ENCODE data around the gene CABCOCO1. TPM values are rescaled to one million over a fixed set of nuclear protein-coding genes. Genes with fewer than 3 reads are reported as not detected.

CABCOCO1 gene
- total and polyA plus RNA-seq, 8 donors: 0.19 to 2.7 (median 0.31) TPM; not detected in 4

GRCh38 chr10:61751599-61751998 is 88.9 kb downstream of the CABCOCO1 start:
- WGBS, 2 donors: 43 to 59% methylated on average over 3 of the region's 3 CpGs
- Histone ChIP-seq H3K9me3 (no peaks in the 10 kb centered on the region), H3K27ac (peak overlapping the region in 2 of 4 donors; percentile 13 to 29), H3K4me1 (peaks cover 7 to 17% (median 9%) of the 10 kb centered on the region in 3 donors), H3K4me3 (no peak overlapping the region), H3K36me3 (no peaks in the 10 kb centered on the region), H3K27me3 (no peaks in the 10 kb centered on the region)
- FAIRE-seq (no peak), ATAC-seq (no peak), DNase-seq (no peak)
- no peak for TF ChIP-seq CTCF (IDR thresholded peaks at IDR 0.05)
- intact Hi-C loops (cut with DNase I): no loop called here

DNA sequence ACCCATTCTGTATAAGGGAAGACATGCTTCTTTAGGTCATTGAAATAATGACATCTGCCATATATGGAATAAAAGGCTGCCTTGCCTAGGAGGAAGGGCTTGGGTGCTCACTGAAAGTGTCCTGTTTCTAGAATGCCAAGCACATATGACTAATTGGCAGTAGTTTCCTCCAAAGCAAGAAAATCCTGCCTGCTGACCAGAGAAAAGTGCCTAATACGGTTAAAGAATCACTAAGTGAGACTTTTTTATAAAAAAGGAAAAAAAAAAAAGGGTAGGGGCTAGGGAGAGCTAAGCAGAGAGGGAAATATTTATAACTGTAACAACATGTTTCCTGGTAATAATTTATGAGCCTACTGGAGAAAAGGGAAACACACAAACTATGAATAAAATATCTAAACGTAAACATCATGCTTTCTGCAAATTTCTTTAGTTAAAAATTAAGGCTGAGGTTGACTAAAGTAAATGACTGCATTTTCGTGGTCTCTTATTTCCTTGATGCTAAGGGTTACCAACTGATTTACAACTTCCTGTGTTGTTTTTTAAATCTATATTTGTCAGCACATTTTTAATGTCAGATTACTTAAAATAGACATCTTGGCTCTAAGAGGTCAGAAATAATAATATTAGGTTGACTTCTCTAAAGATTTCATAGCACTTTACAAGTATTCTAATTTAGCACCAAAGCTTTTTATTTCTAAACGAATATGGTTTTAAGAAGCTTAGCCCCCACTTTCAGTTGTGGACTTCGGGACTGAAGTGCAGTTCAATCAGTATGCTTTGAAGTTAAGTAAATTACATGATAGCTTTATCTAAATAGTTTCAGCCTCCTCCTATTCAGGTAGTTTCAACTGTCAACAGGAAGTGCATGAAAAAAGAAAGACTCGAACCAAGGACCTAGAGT is 89.6 kb downstream of the CABCOCO1 start:
- intact Hi-C loops (cut with DNase I): no loop called here
- Histone ChIP-seq H3K9me3 (no peaks in the 10 kb centered on the region), H3K4me3 (no peak overlapping the region), H3K27ac (peak overlapping the region in 2 of 4 donors; percentile 29 to 30), H3K27me3 (no peaks in the 10 kb centered on the region), H3K4me1 (peaks cover 7 to 17% (median 9%) of the 10 kb centered on the region in 3 donors), H3K36me3 (no peaks in the 10 kb centered on the region)
- TF ChIP-seq CTCF (IDR thresholded peaks at IDR 0.05): no peak
- FAIRE-seq (no peak), DNase-seq (no peak), ATAC-seq (peak in 3 of 4 donors; percentile 18 to 58 (median 45))
- WGBS, 2 donors: 33 to 36% methylated on average over 6 of the region's 6 CpGs

GRCh38 chr10:61753453-61753852 is 90.7 kb downstream of the CABCOCO1 start:
- no peaks in the 10 kb centered on the region for H3K9me3 ChIP-seq
- no peak for FAIRE-seq
- H3K27me3 ChIP-seq: no peaks in the 10 kb centered on the region
- intact Hi-C loops (cut with DNase I): no loop called here
- no peak overlapping the region for H3K27ac ChIP-seq
- no peak for ATAC-seq
- 74 to 79% methylated on average over 3 of the region's 3 CpGs for WGBS, 2 donors
- TF ChIP-seq CTCF (IDR thresholded peaks at IDR 0.05): no peak
- DNase-seq: no peak
- no peak overlapping the region for H3K4me3 ChIP-seq
- H3K4me1 ChIP-seq: peaks cover 7 to 17% (median 9%) of the 10 kb centered on the region in 3 donors
- H3K36me3 ChIP-seq: no peaks in the 10 kb centered on the region

GRCh38 chr10:61754587-61755550 is 92.1 kb downstream of the CABCOCO1 start:
- TF ChIP-seq CTCF (IDR thresholded peaks at IDR 0.05): no peak
- no peaks in the 10 kb centered on the region for H3K9me3 ChIP-seq
- H3K36me3 ChIP-seq: no peaks in the 10 kb centered on the region
- FAIRE-seq: no peak
- no peak overlapping the region for H3K4me3 ChIP-seq
- no peak overlapping the region for H3K27ac ChIP-seq
- intact Hi-C loops (cut with DNase I): no loop called here
- ATAC-seq: no peak
- 52 to 61% methylated on average over 4 of the region's 4 CpGs for WGBS, 2 donors
- H3K4me1 ChIP-seq: peaks cover 7 to 17% (median 9%) of the 10 kb centered on the region in 3 donors
- DNase-seq: no peak
- H3K27me3 ChIP-seq: no peaks in the 10 kb centered on the region

Measured in pancreas (tissue), 10 donors.